RWPE1 (cell line): ENCODE measurements around the gene TMC4.

Experiments used
- CTCF ChIA-PET: fragments of 350-600 bp; sonication (Branson Sonifier 250); formaldehyde crosslinking; extraction: SDS; loops from one replicate; lab custom pipeline; 2021; lab: Yijun Ruan, JAX
- POLR2A ChIA-PET: fragments of 400-600 bp; formaldehyde crosslinking; extraction: SDS; loops from one replicate; lab custom pipeline; 2020; ENCODE audit warnings: antibody characterized with exemption; ENCODE audit not compliant: low non-redundant PET; lab: Yijun Ruan, JAX
- DNase-seq: peaks from one replicate; pipeline ENCODE4 v3.0.0; 2012; ENCODE audit warnings: low spot score
- H3K27ac ChIP-seq: fragments of 450-650 bp; 2 replicates; pipeline ENCODE4 v1.5.1; 2017
- CTCF ChIP-seq: fragments of 450-650 bp; conservative IDR thresholded peaks from 2 replicates; pipeline ENCODE4 v1.5.1; 2017; ENCODE audit warnings: low read depth, mild to moderate bottlenecking

The TMC4 gene

DNA sequence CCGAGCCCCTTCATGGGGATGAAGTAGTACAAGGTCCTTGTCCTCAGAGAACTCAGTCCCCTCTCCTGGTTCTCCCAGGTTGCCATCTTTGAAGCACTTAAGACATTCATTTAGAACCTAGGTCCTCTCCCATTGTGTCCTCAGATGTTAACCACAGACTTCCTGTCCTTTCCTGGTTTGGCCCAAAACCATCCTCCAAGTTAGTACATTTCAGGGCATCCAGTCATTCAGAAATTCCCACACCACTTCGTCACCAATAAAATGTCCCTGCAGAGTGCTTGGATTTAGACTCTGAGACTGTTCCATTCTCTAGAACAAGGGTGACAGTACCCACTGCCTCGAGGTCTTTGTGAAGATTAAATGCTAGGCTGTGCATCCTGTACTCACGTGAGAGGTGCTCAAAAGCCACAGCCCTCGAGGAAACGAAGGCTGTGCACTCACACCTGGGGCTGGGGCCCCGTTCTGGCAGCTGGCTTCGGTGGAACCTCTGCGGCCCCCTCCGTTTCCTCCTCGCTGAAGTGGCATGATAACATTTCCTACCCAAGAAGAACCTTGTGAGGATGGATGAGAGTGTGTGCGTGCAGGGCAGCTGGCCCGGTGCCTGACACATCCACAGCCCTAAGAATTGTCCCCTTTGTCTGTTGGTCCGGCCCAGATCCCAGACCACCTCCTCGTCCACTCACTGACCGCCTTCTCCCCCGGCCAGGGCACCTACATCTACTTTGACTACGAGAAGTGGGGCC is 18.2 kb downstream of the TMC4 start:
- peak overlapping the region; percentile 97 for H3K27ac ChIP-seq
- ChIA-PET CTCF (no interaction called here), POLR2A (no interaction called here)
- DNase-seq, result no peak
- no peak for TF ChIP-seq CTCF

- ChIA-PET POLR2A (no interaction called here), CTCF (no interaction called here)
- no peak for DNase-seq
- peak overlapping the region; percentile 65 for H3K27ac ChIP-seq
- no peak for TF ChIP-seq CTCF
Measured at GRCh38 chr19:54153731-54154326, 19.1 kb downstream of the TMC4 start.

GRCh38 chr19:54152878-54153524 is 20.0 kb downstream of the TMC4 start:
- TF ChIP-seq CTCF, result no peak
- POLR2A ChIA-PET, result no interaction called here
- CTCF ChIA-PET, result no interaction called here
- peak overlapping the region; percentile 65 for H3K27ac ChIP-seq
- no peak for DNase-seq

GRCh38 chr19:54152267-54152666 is 20.7 kb downstream of the TMC4 start:
- ChIA-PET CTCF (no interaction called here), POLR2A (no interaction called here)
- no peak for TF ChIP-seq CTCF
- DNase-seq, result no peak
- H3K27ac ChIP-seq, result peak overlapping the region; percentile 65

GRCh38 chr19:54151362-54152035 is 21.5 kb downstream of the TMC4 start:
- no peak for DNase-seq
- POLR2A ChIA-PET, result no interaction called here
- TF ChIP-seq CTCF, result no peak
- peak overlapping the region; percentile 65 for H3K27ac ChIP-seq
- CTCF ChIA-PET, result no interaction called here
